HepG2 (cell line): Measurements from ENCODE around the gene PCSK6. TPM values are rescaled to one million over a fixed set of nuclear protein-coding genes. Genes with fewer than 3 reads are reported as not detected.

Source experiments
- ATAC-seq: fragments of 200-7000 bp; cut with Tn5 transposase; 3 replicates; pipeline ENCODE4 v1.9.1; 2020; ENCODE audit warnings: mild to moderate bottlenecking, moderate library complexity
- BruUV-seq: library from RNA; stranded (reverse); fragments of 400-500 nt; replicated peaks from 2 replicates; lab custom pipeline; 2021; lab: Mats Ljungman, UMichigan
- CTCF ChIA-PET: fragments of 300-600 bp; formaldehyde crosslinking; extraction: SDS; loops from one replicate; lab custom pipeline; 2021; ENCODE audit warnings: low total read pairs, inconsistent platforms, low intra/inter-chr PET ratio; lab: Yijun Ruan, JAX
- POLR2A ChIA-PET: fragments of 350-600 bp; sonication (Branson Sonifier 250); formaldehyde crosslinking; loops from one replicate; lab custom pipeline; 2020; ENCODE audit warnings: antibody characterized with exemption, inconsistent platforms; lab: Yijun Ruan, JAX
- DNase-seq: peaks from one replicate; pipeline ENCODE4 v3.0.0-alpha.2; 2015; ENCODE audit warnings: low spot score
- FAIRE-seq: peaks from 3 replicates; lab custom pipeline; 2011; peaks lifted over from hg19 to GRCh38; lab: Jason Lieb, UNC
- H2AFZ ChIP-seq: one replicate; pipeline ENCODE4 v1.6.1; 2011; ENCODE audit warnings: low read length, inconsistent platforms
- H3K27ac ChIP-seq: fragments of 300-600 bp; 3 replicates; pipeline ENCODE4 v1.8.0; 2011; ENCODE audit warnings: mixed run types, mild to moderate bottlenecking, mixed read lengths, low read length, inconsistent platforms; ENCODE audit not compliant: insufficient read depth; ENCODE audit errors: extremely low read length
- H3K27me3 ChIP-seq, 2 experiments: fragments of 200-600 bp in 1 of 2; 2 replicates in 1 of 2; 3 replicates in 1 of 2; pipeline versions ENCODE4 v1.6.0 to v1.8.0; 2011; ENCODE audit warnings: low read length in 2 of 2, mild to moderate bottlenecking in 2 of 2, moderate library complexity in 2 of 2, inconsistent platforms in 1 of 2; ENCODE audit not compliant: insufficient read depth in 2 of 2, control insufficient read depth in 1 of 2
- H3K36me3 ChIP-seq, 2 experiments: fragments of 200-600 bp in 1 of 2; replicated peaks in 1 of 2; 2 replicates in 1 of 2; 3 replicates in 1 of 2; pipeline versions ENCODE4 v1.5.1 to v1.8.0; 2011; ENCODE audit warnings: low read length in 2 of 2, inconsistent platforms in 1 of 2; ENCODE audit not compliant: insufficient read depth in 2 of 2, control insufficient read depth in 1 of 2
- H3K4me1 ChIP-seq: 2 replicates; pipeline ENCODE4 v1.5.1; 2012; ENCODE audit warnings: low read length, inconsistent platforms; ENCODE audit not compliant: insufficient read depth
- H3K4me2 ChIP-seq: 2 replicates; pipeline ENCODE4 v1.6.0; 2011; ENCODE audit warnings: low read depth, low read length, inconsistent platforms
- H3K4me3 ChIP-seq, 3 experiments: fragments of 200-600 bp in 1 of 3; sonication (generic), shearing (Covaris generic) in 1 of 3; replicated peaks in 1 of 3; 2 replicates each; pipeline ENCODE4 v1.5.1; 2011 to 2016; ENCODE audit warnings: low read length in 3 of 3, inconsistent platforms in 2 of 3, low read depth in 2 of 3, mild to moderate bottlenecking in 2 of 3, control low read depth in 1 of 3, mixed read lengths in 1 of 3; ENCODE audit not compliant: insufficient read depth in 1 of 3
- H3K79me2 ChIP-seq: one replicate; pipeline ENCODE4 v1.6.1; 2011; ENCODE audit warnings: low read length, inconsistent platforms; ENCODE audit not compliant: insufficient read depth
- H3K9ac ChIP-seq: 2 replicates; pipeline ENCODE4 v1.6.0; 2011; ENCODE audit warnings: mild to moderate bottlenecking, low read depth, low read length, inconsistent platforms; ENCODE audit not compliant: insufficient read depth
- H3K9me3 ChIP-seq: 2 replicates; pipeline ENCODE4 v1.5.1; 2012; ENCODE audit warnings: mild to moderate bottlenecking, low read length
- H4K20me1 ChIP-seq: 2 replicates; pipeline ENCODE4 v1.6.0; 2011; ENCODE audit warnings: inconsistent platforms, mild to moderate bottlenecking, low read length, moderate library complexity; ENCODE audit not compliant: insufficient read depth
- ATAD3A ChIP-seq: sonication (generic); formaldehyde crosslinking; IDR thresholded peaks from 2 replicates; pipeline ENCODE4 v1.4.0; 2020; ENCODE audit warnings: missing genetic modification reagents
- CHD4 ChIP-seq: fragments of 200-600 bp; sonication (generic); IDR thresholded peaks from 2 replicates; pipeline ENCODE4 v1.7.0; 2017; ENCODE audit warnings: mild to moderate bottlenecking, low read length, borderline replicate concordance
- GATAD2A ChIP-seq: IDR thresholded peaks from 2 replicates; pipeline ENCODE4 v1.6.1; 2016
- HCFC1 ChIP-seq: fragments of 150-350 bp; IDR thresholded peaks from 2 replicates; pipeline ENCODE4 v1.6.1; 2014; ENCODE audit warnings: low read depth, low read length
- POLR2A ChIP-seq, 2 experiments: IDR thresholded peaks; 2 replicates each; pipeline ENCODE4 v1.6.1; 2011; ENCODE audit warnings: low read depth in 2 of 2, low read length in 2 of 2, mild to moderate bottlenecking in 1 of 2, moderate library complexity in 1 of 2; ENCODE audit not compliant: insufficient read depth in 1 of 2
- RBAK ChIP-seq: sonication (generic); formaldehyde crosslinking; IDR thresholded peaks from 2 replicates; pipeline ENCODE4 v1.5.1; 2020; ENCODE audit warnings: mild to moderate bottlenecking, missing genetic modification reagents
- SNAPC5 ChIP-seq: sonication (generic); formaldehyde crosslinking; IDR thresholded peaks from 2 replicates; pipeline ENCODE4 v1.8.1; 2023; ENCODE audit warnings: mild to moderate bottlenecking, missing genetic modification reagents, borderline replicate concordance
- ZBTB34 ChIP-seq: sonication (generic); formaldehyde crosslinking; IDR thresholded peaks from 2 replicates; pipeline ENCODE4 v1.8.0; 2022; ENCODE audit warnings: mild to moderate bottlenecking, missing genetic modification reagents
- WGBS: methylation state at CpG from one replicate; pipeline ENCODE4 v1.1.6; 2017; ENCODE audit warnings: low lambda C conversion rate; 5-methylcytosine and 5-hydroxymethylcytosine counted together
- in situ Hi-C: cut with HindIII; loops from 2 replicates; pipeline ENCODE4 v1.10.0; 2017; ENCODE audit warnings: low pct_unique_long_range_greater_than_20kb; ENCODE audit not compliant: extremely low pct_ligation_motif_present
- intact Hi-C: fragments of 100-400 bp; cut with micrococcal nuclease; formaldehyde crosslinking; loops from one replicate; pipeline ENCODE4 v1.10.0; 2022; ENCODE audit not compliant: unreplicated experiment
- polyA plus RNA-seq, 8 experiments: library from polyadenylated mRNA; depleted of rRNA in 3 of 8; stranded (reverse) in 7 of 8; unstranded in 1 of 8; fragments of >200 nt; fragmentation: Illumina TruSeq in 4 of 8; extraction: Trizol in 4 of 8; gene quantifications; 2 replicates each; pipeline versions ENCODE4 v1.2.1 to v1.2.3, GENCODE V29; 2011 to 2016; ENCODE audit warnings: low read depth in 4 of 8, missing spikeins in 1 of 8, mixed read lengths in 1 of 8; ENCODE audit not compliant: insufficient read depth in 1 of 8
- total RNA-seq, 5 experiments: library from RNA; depleted of rRNA; stranded (reverse); fragments of >200 nt; fragmentation: Illumina TruSeq; extraction: Trizol; gene quantifications; 2 replicates each; pipeline ENCODE4 v1.2.3, GENCODE V29; 2016; ENCODE audit warnings: low read depth in 1 of 5
- TF ChIP-seq, protein P1 (sequence below): IDR thresholded peaks from 2 replicates; pipeline ENCODE4 v1.6.1; 2012; ENCODE audit warnings: inconsistent platforms
- TF ChIP-seq, protein P2 (sequence below): sonication (generic); formaldehyde crosslinking; IDR thresholded peaks from 2 replicates; pipeline ENCODE4 v1.4.0; 2020; ENCODE audit warnings: missing genetic modification reagents

PCSK6 gene
- total and polyA plus RNA-seq, 2 of the 13 experiments (the other 11 are each of a cell fraction or from before 2014, with no cell fraction given), result 56.5 to 155 TPM

DNA sequence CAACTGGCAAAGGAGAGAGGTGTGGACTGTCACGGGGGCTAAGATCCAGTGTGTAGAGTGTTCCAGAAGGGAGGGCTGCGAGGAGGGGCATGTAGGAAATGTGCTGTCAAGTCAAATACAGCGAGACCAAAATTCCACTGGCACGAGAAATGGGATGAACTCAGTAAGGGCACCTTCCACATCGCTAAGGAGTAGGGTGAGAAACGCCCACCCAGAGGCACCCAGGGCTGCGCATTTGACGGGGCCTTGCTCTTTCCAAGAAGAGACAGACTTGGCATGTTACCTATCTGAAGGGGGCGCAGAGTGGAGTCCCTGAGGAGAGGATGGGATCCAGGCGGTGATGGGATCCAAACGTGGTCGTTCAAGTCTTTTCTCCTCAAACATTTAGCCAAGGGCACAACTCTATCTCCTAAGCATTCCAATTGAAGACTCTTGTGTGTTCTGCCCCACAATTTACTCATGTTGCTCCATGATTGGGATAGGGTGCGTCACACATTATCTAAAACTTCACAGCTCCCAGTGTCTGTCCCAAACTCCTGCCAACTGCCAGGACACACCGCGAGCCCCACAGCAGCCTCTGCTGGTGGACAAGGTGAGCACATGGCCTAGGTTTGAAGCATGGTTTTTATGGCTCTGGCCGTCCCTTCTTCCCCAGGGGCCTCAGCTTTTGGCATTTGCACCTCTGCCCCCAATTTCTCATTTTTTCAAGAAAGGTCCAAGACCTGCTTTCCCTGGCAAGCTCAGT lies 219.9 kb downstream of the PCSK6 start (continued):
- TF ChIP-seq HCFC1, result no peak
- TF ChIP-seq, protein P1, sequence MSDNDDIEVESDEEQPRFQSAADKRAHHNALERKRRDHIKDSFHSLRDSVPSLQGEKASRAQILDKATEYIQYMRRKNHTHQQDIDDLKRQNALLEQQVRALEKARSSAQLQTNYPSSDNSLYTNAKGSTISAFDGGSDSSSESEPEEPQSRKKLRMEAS, result peak; percentile 54; the same call in 1 of the 2 replicates

- Histone ChIP-seq H3K27ac (no peak overlapping the region), H3K27me3 (peaks cover 0 to 3% of the 10 kb centered on the region in 2 experiments; a peak in 2 of 5 replicates), H3K79me2 (no peaks in the 10 kb centered on the region), H3K36me3 (peaks cover 1 to 22% of the 10 kb centered on the region in 2 experiments), H4K20me1 (no peaks in the 10 kb centered on the region; the same call in 1 of the 2 replicates), H2AFZ (no peak overlapping the region), H3K4me3 (no peak overlapping the region), H3K4me2 (no peak overlapping the region), H3K4me1 (no peaks in the 10 kb centered on the region), H3K9ac (no peak overlapping the region), H3K9me3 (no peaks in the 10 kb centered on the region)
- no peak for FAIRE-seq
- ChIA-PET POLR2A (interaction anchor here (1.0 kb wide), 1 partner anchor 9 kb away, joined by 4 read pairs; no protein-coding TSS in a partner anchor), CTCF (no interaction called here)
- intact Hi-C loops (no loop called here), in situ Hi-C loops (loop anchor here (25.0 kb wide), 2 partner anchors 355 to 605 kb away; partner anchors contain the start of gene LRRK1)
- BruUV-seq, result no TSS peak
- ATAC-seq, result no peak
- DNase-seq, result no peak
- TF ChIP-seq RBAK, result no peak
- no peak for TF ChIP-seq CHD4
- no peak for TF ChIP-seq ATAD3A
- TF ChIP-seq, protein P2, sequence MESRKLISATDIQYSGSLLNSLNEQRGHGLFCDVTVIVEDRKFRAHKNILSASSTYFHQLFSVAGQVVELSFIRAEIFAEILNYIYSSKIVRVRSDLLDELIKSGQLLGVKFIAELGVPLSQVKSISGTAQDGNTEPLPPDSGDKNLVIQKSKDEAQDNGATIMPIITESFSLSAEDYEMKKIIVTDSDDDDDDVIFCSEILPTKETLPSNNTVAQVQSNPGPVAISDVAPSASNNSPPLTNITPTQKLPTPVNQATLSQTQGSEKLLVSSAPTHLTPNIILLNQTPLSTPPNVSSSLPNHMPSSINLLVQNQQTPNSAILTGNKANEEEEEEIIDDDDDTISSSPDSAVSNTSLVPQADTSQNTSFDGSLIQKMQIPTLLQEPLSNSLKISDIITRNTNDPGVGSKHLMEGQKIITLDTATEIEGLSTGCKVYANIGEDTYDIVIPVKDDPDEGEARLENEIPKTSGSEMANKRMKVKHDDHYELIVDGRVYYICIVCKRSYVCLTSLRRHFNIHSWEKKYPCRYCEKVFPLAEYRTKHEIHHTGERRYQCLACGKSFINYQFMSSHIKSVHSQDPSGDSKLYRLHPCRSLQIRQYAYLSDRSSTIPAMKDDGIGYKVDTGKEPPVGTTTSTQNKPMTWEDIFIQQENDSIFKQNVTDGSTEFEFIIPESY (CRISPR knock-in tag), result peak; percentile 61; the same call in 1 of the 2 replicates
- TF ChIP-seq SNAPC5, result no peak
- no peak for TF ChIP-seq ZBTB34 (CRISPR knock-in tag)
- no peak for TF ChIP-seq GATAD2A (CRISPR knock-in tag)
- TF ChIP-seq POLR2A (IDR thresholded peaks at IDR 0.05; ENCODE audit: insufficient read depth in 1 of 2, low read depth in 2 of 2, low read length in 2 of 2), result 0 out of 4 replicates have a peak, but pooled peaks of 1 of the 2 experiments have one; percentile 23
- WGBS, result 81% methylated on average over 14 of the region's 18 CpGs
Measured at GRCh38 chr15:101267320-101268104, 222.0 kb downstream of the PCSK6 start.
